Astrocyte of the cerebellum (primary cell): ENCODE measurements around the gene HOMEZ.
A peak's percentile ranks its signal among the peaks of the same experiment; 100 is the strongest.

Experiments
- DNase-seq: peaks from one replicate; pipeline ENCODE4 v3.0.0-alpha.2; 2011; ENCODE audit warnings: low read depth
- H3K4me3 ChIP-seq: 2 replicates; pipeline ENCODE4 v1.5.1; 2011; ENCODE audit warnings: mild to moderate bottlenecking, low read depth, low read length, moderate library complexity
- in situ Hi-C: cut with HindIII; loops from 2 replicates; pipeline ENCODE4 v1.10.0; 2017; ENCODE audit warnings: low sequenced_read_pairs
- TF ChIP-seq, protein P1 (sequence below): IDR thresholded peaks from 2 replicates; pipeline ENCODE4 v1.5.1; 2012; ENCODE audit warnings: low read length, low read depth, moderate library complexity, mild to moderate bottlenecking; ENCODE audit errors: missing control alignments

HOMEZ gene

DNA sequence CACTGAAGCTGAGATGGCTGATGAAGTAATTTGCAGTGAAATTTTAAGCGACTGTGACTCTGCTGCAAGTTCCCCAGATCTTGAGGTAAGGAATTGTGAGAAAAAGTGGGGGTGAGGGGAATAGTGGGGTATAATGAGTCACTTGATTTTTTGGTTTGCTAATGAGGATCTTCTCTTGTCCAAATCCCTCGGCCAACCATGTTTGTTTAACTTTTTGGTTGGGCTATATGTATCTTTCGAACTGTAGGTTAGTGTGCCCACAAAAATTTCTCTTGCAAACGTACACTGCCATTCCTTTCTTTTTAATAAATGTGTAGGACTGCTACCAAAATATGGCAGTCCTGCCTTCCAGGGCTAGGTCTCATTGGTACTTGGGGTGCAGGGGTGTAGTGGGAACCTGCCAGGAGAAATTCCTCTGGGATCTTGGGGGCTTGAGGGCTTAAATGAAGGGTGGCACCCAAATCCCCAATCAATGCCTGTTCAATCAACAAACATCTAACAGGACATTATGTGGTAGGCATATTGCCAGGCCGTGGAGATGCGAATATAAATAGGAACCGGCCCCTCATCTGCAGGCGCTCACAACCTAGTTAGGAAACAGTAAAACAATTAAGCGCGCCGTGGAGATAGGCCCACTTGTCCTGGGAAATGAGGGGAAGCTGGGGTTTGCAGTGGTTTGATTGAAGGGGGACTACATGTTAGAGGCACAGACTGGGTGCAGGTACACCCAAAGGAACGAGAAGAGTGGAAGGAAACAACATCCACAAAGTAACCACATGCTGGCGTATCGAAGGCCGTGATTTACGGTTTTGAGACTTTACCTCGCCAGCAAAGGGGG, 34.0 kb upstream of the HOMEZ start:
- TF ChIP-seq, protein P1, sequence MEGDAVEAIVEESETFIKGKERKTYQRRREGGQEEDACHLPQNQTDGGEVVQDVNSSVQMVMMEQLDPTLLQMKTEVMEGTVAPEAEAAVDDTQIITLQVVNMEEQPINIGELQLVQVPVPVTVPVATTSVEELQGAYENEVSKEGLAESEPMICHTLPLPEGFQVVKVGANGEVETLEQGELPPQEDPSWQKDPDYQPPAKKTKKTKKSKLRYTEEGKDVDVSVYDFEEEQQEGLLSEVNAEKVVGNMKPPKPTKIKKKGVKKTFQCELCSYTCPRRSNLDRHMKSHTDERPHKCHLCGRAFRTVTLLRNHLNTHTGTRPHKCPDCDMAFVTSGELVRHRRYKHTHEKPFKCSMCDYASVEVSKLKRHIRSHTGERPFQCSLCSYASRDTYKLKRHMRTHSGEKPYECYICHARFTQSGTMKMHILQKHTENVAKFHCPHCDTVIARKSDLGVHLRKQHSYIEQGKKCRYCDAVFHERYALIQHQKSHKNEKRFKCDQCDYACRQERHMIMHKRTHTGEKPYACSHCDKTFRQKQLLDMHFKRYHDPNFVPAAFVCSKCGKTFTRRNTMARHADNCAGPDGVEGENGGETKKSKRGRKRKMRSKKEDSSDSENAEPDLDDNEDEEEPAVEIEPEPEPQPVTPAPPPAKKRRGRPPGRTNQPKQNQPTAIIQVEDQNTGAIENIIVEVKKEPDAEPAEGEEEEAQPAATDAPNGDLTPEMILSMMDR: no peak
- H3K4me3 ChIP-seq: peak overlapping the region; percentile 35
- in situ Hi-C loops: no loop called here
- no peak for DNase-seq

DNA sequence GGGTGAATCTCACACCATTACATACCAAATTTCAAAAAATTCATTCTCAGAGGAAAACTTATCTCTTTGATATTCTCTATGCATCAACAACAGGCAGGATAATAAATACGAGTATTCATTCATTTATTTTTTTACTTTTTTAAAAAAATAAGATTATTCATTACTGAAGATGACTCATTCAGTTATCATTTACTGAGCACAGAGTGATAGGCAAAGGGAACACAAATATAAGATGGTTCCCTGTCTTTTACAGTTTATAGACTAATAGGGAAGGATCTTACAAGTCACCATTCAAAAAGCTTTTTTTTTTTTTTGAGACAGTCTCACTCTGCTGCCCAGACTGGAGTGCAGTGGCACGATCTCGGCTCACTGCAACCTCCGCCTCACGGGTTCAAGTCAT, 30.4 kb upstream of the HOMEZ start:
- DNase-seq: no peak
- in situ Hi-C loops: no loop called here
- TF ChIP-seq, protein P1: no peak
- H3K4me3 ChIP-seq: no peak overlapping the region

DNA sequence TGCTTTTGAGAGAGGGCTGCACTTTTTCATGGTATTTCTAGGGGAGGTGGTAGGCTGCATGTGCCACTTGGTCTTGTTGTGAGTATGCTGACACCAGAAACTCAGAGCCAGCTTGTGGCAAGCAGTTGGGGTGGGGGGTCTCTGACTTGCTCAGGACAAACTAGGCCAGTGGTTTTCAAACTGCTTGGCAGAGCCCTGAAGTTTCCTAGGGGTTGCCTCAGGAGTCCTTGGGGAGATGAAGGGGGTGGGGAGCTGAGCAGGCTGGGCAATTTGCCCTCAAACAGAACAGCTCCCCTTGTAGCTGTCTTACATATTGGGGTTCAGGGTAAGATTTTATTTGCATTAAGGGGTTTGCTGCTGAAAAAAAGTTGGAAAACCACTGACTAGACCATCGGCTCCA, 24.6 kb upstream of the HOMEZ start:
- in situ Hi-C loops: no loop called here
- TF ChIP-seq, protein P1: no peak
- no peak for DNase-seq
- no peak overlapping the region for H3K4me3 ChIP-seq

DNA sequence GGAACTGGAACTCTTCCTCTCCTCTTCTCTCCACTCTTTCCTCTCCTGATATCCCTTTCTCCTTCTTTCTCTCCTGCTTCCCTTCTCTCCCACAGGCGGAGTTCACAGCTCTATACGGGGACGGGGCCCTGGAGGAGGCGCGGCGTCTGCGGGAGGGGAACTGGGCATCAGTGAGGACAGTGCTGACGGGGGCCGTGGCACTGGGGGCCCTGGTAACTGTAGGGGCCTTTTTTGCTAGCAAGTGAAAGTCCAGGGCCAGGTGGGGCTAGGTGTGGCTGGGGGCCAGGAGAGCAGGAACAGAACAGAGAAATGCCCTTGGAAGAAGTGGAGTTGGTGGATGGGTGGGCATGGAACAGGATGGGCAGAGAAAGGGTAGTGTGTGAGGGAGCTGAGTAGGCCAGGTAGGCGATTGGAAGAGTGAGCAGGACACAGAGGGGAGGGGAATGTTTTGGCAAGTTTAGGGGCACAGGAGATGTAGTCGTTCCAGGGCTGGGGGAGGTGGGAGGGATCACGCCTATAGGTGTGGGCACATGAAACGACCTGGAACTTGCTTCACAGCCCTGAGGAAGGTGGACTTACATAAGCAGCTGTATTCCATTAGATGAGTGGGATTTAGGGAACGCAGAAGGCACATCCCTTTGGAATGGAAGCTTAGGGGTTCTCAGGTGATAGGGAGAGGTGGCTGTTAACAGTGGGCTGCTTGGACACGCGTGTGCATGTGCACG, 23.0 kb upstream of the HOMEZ start:
- H3K4me3 ChIP-seq: peak overlapping the region; percentile 67
- in situ Hi-C loops: no loop called here
- no peak for DNase-seq
- TF ChIP-seq, protein P1: no peak

DNA sequence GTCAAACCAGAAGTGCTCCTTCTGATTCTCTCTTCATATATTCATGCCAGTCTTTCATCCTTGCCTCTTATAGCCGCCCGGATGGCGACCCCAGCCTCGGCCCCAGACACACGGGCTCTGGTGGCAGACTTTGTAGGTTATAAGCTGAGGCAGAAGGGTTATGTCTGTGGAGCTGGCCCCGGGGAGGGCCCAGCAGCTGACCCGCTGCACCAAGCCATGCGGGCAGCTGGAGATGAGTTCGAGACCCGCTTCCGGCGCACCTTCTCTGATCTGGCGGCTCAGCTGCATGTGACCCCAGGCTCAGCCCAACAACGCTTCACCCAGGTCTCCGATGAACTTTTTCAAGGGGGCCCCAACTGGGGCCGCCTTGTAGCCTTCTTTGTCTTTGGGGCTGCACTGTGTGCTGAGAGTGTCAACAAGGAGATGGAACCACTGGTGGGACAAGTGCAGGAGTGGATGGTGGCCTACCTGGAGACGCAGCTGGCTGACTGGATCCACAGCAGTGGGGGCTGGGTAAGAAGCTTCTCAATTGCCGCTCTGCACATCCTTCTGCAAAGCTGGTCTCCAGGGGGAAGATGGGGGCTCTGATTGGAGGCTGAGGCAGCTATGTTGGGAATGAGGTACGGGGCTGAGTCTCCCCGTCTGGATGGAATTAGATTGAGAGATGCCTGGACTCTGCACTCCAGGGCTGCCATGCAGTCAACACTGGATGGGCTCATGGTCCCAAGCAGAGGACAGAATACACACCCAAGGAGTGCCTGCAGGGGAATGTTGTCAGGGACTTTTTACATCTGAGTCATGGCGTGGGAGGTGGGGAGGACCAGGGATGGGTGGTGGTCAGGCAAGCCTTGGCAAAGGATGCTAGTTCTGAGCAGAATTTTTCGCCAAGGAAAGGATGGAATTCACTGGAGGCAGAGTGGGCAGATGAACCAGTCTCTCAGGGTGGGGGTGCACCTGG, 22.0 kb upstream of the HOMEZ start:
- DNase-seq: no peak
- H3K4me3 ChIP-seq: peak overlapping the region; percentile 67
- TF ChIP-seq, protein P1: no peak
- in situ Hi-C loops: no loop called here

DNA sequence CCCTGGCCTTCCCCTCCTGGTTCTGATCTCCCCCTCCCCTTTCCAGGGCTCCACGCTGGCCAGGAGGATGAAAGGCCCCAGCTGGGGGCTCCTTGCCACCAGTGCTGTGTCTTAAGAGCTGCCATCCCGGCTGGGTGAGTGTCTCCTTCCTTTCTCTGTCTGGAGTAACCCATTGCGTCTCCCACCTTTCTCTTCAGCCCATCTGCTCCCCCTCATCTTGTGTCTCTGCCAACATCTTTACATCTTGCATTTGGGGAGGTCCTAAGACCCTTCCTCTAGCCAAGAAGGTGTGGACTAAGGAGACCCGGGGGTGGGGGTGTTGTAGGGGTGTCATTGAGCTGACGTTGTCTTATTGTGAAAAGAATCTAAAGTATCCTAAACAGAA, 21.2 kb upstream of the HOMEZ start:
- in situ Hi-C loops: no loop called here
- TF ChIP-seq, protein P1: no peak
- peak overlapping the region; percentile 67 for H3K4me3 ChIP-seq
- DNase-seq: no peak
